Chondrocyte (in vitro differentiated cells): Measurements from ENCODE around the gene ZPR1. TPM values are rescaled to one million over a fixed set of nuclear protein-coding genes. Genes with fewer than 3 reads are reported as not detected.

ENCODE experiments used
- DNase-seq: peaks from one replicate; pipeline ENCODE4 v3.0.0; 2021; ENCODE audit warnings: mixed read lengths, low spot score
- H3K27ac Mint-ChIP-seq: one replicate; pipeline ENCODE4 v1.8.0; 2021; ENCODE audit warnings: mild to moderate bottlenecking, moderate library complexity, mixed read lengths; ENCODE audit not compliant: unreplicated experiment
- H3K27me3 Mint-ChIP-seq: 2 replicates; pipeline ENCODE4 v1.8.0; 2021; ENCODE audit warnings: low read depth, mixed read lengths
- H3K36me3 Mint-ChIP-seq: 2 replicates; pipeline ENCODE4 v1.8.0; 2021; ENCODE audit warnings: low read depth, mixed read lengths
- H3K4me1 Mint-ChIP-seq: 2 replicates; pipeline ENCODE4 v1.8.0; 2021; ENCODE audit warnings: low read depth, mild to moderate bottlenecking, mixed read lengths
- H3K4me3 Mint-ChIP-seq: one replicate; pipeline ENCODE4 v1.8.0; 2021; ENCODE audit warnings: mild to moderate bottlenecking, moderate library complexity, mixed read lengths; ENCODE audit not compliant: unreplicated experiment
- H3K9me3 Mint-ChIP-seq: 2 replicates; pipeline ENCODE4 v1.8.0; 2021; ENCODE audit warnings: low read depth, mixed read lengths
- CTCF ChIP-seq: fragments of 200-600 bp; sonication (generic); IDR thresholded peaks from 2 replicates; pipeline ENCODE4 v1.5.0; 2021; ENCODE audit warnings: antibody characterized with exemption, mild to moderate bottlenecking, moderate library complexity
- total RNA-seq: library from RNA; stranded (reverse); gene quantifications from 3 replicates; pipeline ENCODE4 v1.2.1, GENCODE V29; 2021

ZPR1 gene
- total RNA-seq, 1 donor from 2014 or later = 40.0 TPM

GRCh38 chr11:116786326-116786725 lies 1.5 kb downstream of the ZPR1 start:
- TF ChIP-seq CTCF = no peak
- H3K36me3 Mint-ChIP-seq = peaks cover 29% of the 10 kb centered on the region
- H3K27me3 Mint-ChIP-seq = no peaks in the 10 kb centered on the region
- no peak for DNase-seq
- no peaks in the 10 kb centered on the region for H3K9me3 Mint-ChIP-seq
- no peak overlapping the region for H3K27ac Mint-ChIP-seq
- peak overlapping the region; percentile 99 for H3K4me3 Mint-ChIP-seq
- peaks cover 21% of the 10 kb centered on the region for H3K4me1 Mint-ChIP-seq

GRCh38 chr11:116782728-116783127 lies 5.1 kb downstream of the ZPR1 start:
- no peak overlapping the region for H3K4me3 Mint-ChIP-seq
- no peaks in the 10 kb centered on the region for H3K9me3 Mint-ChIP-seq
- H3K27ac Mint-ChIP-seq = no peak overlapping the region
- H3K4me1 Mint-ChIP-seq = peaks cover 11% of the 10 kb centered on the region
- DNase-seq = no peak
- no peaks in the 10 kb centered on the region for H3K27me3 Mint-ChIP-seq
- TF ChIP-seq CTCF = no peak
- H3K36me3 Mint-ChIP-seq = peaks cover 53% of the 10 kb centered on the region

GRCh38 chr11:116778556-116778955 lies 9.3 kb downstream of the ZPR1 start:
- Mint-ChIP-seq H3K27me3 (no peaks in the 10 kb centered on the region), H3K4me1 (peaks cover 3% of the 10 kb centered on the region), H3K4me3 (no peak overlapping the region), H3K27ac (no peak overlapping the region), H3K9me3 (no peaks in the 10 kb centered on the region), H3K36me3 (peaks cover 42% of the 10 kb centered on the region)
- TF ChIP-seq CTCF = no peak
- DNase-seq = no peak

- Mint-ChIP-seq H3K36me3 (peaks cover 31% of the 10 kb centered on the region), H3K27me3 (no peaks in the 10 kb centered on the region), H3K9me3 (no peaks in the 10 kb centered on the region), H3K4me3 (no peak overlapping the region), H3K4me1 (peaks cover 10% of the 10 kb centered on the region), H3K27ac (no peak overlapping the region)
- DNase-seq = no peak
- TF ChIP-seq CTCF = no peak
Observed at GRCh38 chr11:116777056-116777455, 10.8 kb downstream of the ZPR1 start.

GRCh38 chr11:116776522-116776984 lies 11.3 kb downstream of the ZPR1 start:
- Mint-ChIP-seq H3K4me1 (peaks cover 15% of the 10 kb centered on the region), H3K27ac (no peak overlapping the region), H3K9me3 (no peaks in the 10 kb centered on the region), H3K27me3 (no peaks in the 10 kb centered on the region), H3K36me3 (peaks cover 29% of the 10 kb centered on the region), H3K4me3 (no peak overlapping the region)
- TF ChIP-seq CTCF = no peak
- no peak for DNase-seq
